Measurements from ENCODE around the gene COL3A1.

COL3A1 gene

DNA sequence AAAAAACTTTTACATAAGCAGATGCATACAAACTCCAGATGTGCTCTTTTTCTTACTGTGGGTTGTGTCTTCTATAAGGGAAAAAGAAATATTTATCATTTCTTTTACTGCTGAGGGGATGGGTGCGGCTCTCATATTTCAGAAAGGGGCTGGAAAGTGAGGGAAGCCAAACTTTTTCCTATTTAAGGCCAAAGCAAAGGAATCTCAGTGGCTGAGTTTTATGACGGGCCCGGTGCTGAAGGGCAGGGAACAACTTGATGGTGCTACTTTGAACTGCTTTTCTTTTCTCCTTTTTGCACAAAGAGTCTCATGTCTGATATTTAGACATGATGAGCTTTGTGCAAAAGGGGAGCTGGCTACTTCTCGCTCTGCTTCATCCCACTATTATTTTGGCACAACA is at the start of gene COL3A1:
Gene COL3A1, plus strand, starts transcription at position 210 of the 400 bp plus-strand sequence. Its CDS starts 117 bp downstream, at position 327.
- ChIA-PET POLR2A (interaction anchor here (1.0 kb wide), 1 partner anchor 10 kb away, joined by 6 read pairs; no protein-coding TSS in a partner anchor), CTCF (interaction anchor here (0.9 to 6.0 kb wide), 6 partner anchors 10 to 448 kb away, joined by 3 to 118 read pairs (median 4); no protein-coding TSS in a partner anchor)
- DNase-seq (ENCODE audit: low read depth, low spot score), result no peak
- TF ChIP-seq, protein P1, sequence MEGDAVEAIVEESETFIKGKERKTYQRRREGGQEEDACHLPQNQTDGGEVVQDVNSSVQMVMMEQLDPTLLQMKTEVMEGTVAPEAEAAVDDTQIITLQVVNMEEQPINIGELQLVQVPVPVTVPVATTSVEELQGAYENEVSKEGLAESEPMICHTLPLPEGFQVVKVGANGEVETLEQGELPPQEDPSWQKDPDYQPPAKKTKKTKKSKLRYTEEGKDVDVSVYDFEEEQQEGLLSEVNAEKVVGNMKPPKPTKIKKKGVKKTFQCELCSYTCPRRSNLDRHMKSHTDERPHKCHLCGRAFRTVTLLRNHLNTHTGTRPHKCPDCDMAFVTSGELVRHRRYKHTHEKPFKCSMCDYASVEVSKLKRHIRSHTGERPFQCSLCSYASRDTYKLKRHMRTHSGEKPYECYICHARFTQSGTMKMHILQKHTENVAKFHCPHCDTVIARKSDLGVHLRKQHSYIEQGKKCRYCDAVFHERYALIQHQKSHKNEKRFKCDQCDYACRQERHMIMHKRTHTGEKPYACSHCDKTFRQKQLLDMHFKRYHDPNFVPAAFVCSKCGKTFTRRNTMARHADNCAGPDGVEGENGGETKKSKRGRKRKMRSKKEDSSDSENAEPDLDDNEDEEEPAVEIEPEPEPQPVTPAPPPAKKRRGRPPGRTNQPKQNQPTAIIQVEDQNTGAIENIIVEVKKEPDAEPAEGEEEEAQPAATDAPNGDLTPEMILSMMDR (IDR thresholded peaks at IDR 0.05; ENCODE audit: insufficient read depth, low read length, missing control alignments), result no peak
- H3K4me3 ChIP-seq (ENCODE audit: low read depth, low read length), result peak within 1 kb of the TSS; percentile 60

DNA sequence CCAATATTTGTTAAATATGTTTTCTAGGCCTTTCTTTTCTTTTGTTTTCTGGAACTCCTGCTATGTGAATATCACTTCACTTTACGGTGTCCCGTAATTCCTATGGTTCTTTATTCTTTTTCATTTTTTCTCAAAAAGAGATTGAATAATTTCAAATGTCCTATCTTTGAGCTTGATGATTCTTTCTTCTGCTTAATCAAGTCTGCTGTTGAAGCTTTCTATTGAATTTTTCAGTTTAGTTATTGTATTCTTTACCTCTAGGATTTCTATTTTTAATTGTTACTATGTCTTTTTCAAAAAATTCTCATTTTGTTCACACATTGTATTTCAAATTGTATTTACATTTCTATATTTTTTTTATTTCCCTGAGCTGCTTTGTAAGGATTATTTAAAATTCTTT is 45.5 kb upstream of the COL3A1 start:
- DNase-seq (ENCODE audit: low read depth, low spot score), result no peak
- no peak overlapping the region for H3K4me3 ChIP-seq (ENCODE audit: low read depth, low read length)
- ChIA-PET CTCF (no interaction called here), POLR2A (no interaction called here)
- TF ChIP-seq, protein P1 (IDR thresholded peaks at IDR 0.05; ENCODE audit: insufficient read depth, low read length, missing control alignments), result no peak

DNA sequence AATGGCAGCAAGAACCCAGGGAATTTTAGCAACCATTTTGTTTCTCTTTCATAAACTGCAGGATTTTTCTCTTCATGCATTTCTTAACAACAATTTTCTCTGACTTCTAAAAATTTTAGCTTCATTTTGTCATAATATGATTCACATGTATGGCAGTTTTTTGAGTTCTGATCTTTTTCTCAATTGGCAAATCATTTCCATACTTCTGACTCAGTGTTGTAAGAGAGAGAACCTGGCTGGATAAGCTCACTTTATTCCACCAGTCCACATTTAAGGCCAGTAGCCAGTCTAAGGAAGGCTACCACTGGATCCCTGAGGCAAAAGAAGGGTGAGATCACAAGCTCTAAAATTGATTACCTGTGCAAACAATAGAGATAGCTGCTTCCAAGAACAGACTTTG is 42.8 kb upstream of the COL3A1 start:
- ChIA-PET CTCF (interaction anchor here (0.8 kb wide), 1 partner anchor 14 kb away, joined by 4 read pairs; no protein-coding TSS in a partner anchor), POLR2A (no interaction called here)
- TF ChIP-seq, protein P1 (IDR thresholded peaks at IDR 0.05; ENCODE audit: insufficient read depth, low read length, missing control alignments), result no peak
- DNase-seq (ENCODE audit: low read depth, low spot score), result no peak
- no peak overlapping the region for H3K4me3 ChIP-seq (ENCODE audit: low read depth, low read length)

DNA sequence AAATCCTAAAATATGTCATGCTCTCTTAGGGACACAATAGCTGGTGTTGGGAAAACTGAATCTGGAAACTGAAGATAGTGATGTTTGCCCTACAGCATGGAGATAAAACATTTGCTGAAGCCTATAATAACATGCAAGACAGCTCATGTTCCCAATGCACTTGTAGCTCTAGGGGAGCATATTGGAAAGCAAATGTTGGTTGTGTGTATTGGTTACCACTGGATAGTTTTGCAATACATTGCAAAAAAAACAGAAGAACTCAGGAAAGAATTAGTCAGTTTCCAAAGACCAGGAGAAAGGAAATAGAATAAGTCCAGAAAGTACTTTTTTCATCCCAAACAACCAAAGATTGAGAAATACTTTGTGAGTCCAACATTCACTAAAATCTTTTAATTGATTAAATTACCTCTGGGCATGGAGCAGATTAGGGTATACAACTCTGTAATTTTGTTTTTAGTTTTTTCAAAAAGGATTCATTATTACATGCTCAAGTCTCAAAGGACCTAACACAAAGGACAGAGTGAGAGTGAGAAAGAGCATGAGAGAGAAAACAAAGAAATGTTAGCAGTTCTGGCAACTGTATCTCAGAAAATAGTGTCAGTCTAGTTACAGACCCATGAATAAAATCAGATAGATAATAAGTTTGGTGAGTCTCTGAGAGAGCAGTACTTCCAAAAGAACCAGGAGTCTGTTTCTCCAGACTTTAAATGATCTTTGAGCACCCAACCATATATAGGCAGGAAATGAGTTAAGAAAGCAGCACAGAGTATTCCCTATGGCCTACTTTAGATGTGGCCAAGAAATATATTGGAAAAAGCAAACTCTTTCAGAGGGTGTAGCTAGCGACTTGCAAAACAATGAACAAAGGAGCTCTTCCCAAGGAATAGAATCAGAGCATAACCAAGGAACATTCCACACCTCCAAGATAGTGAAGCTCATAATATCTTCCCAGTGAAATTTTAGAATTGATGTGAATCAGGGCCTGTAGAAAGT is 36.6 kb upstream of the COL3A1 start:
- TF ChIP-seq, protein P1 (IDR thresholded peaks at IDR 0.05; ENCODE audit: insufficient read depth, low read length, missing control alignments), result no peak
- no peak overlapping the region for H3K4me3 ChIP-seq (ENCODE audit: low read depth, low read length)
- peak; percentile 26 for DNase-seq (ENCODE audit: low read depth, low spot score)
- ChIA-PET CTCF (no interaction called here), POLR2A (interaction anchor here (0.7 kb wide), 1 partner anchor 34 kb away, joined by 3 read pairs; no protein-coding TSS in a partner anchor)

DNA sequence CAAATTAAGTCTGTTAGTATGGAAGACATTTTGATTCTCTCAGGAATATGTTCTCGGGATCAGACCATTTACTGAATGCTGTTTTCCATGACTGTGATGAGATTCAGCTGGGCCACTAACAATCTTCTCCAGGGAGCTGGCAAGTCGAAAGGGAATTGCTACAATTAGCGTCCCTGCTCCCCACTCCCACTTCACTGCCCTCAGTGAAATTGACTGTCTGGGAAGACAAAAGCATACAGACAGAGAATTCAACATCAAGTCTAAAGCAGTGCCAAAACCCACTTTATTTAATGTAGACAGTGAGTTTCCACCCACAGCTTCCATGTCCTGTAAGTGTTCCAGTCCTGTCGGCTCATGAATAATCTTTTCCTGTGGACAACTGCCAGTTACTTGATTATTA is 34.0 kb upstream of the COL3A1 start:
- H3K4me3 ChIP-seq (ENCODE audit: low read depth, low read length), result no peak overlapping the region
- ChIA-PET POLR2A (no interaction called here), CTCF (interaction anchor here (0.9 kb wide), 1 partner anchor 10 kb away, joined by 3 read pairs; no protein-coding TSS in a partner anchor)
- no peak for DNase-seq (ENCODE audit: low read depth, low spot score)
- TF ChIP-seq, protein P1 (IDR thresholded peaks at IDR 0.05; ENCODE audit: insufficient read depth, low read length, missing control alignments), result no peak

DNA sequence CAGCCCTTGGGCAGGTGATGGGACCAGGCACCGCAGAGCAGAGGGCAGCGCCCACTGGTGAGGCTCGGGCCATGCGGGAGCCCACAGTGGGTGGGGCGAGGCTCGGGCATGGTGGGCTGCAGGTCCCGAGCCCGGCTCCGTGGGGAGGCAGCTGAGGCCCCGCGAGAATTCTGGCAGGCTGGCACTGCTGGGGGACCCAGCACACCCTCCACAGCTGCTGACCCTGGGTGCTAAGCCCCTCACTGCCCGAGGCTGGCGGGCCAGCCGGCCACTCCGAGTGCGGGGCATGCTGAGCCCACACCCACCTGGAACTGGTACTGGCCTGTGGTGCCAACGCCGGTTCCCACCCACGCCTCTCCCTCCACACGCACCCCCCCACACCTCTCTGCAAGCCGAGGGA is 29.7 kb upstream of the COL3A1 start:
- ChIA-PET POLR2A (no interaction called here), CTCF (no interaction called here)
- H3K4me3 ChIP-seq (ENCODE audit: low read depth, low read length), result no peak overlapping the region
- TF ChIP-seq, protein P1 (IDR thresholded peaks at IDR 0.05; ENCODE audit: insufficient read depth, low read length, missing control alignments), result no peak
- no peak for DNase-seq (ENCODE audit: low read depth, low spot score)
